ES-I3 (cell line): ENCODE results near the gene DACH1.

ENCODE experiments used
- H3K36me3 ChIP-seq: 2 replicates; pipeline ENCODE4 v1.6.1; 2013; ENCODE audit warnings: mild to moderate bottlenecking, low read length, control low read depth, moderate library complexity; ENCODE audit not compliant: insufficient read depth
- H3K4me1 ChIP-seq: 2 replicates; pipeline ENCODE4 v1.6.1; 2013; ENCODE audit warnings: mild to moderate bottlenecking, control low read depth, low read length; ENCODE audit not compliant: insufficient read depth
- H3K9ac ChIP-seq: 2 replicates; pipeline ENCODE4 v1.6.1; 2013; ENCODE audit warnings: low read depth, mild to moderate bottlenecking, low read length, moderate library complexity
- H3K9me3 ChIP-seq: 2 replicates; pipeline ENCODE4 v1.6.1; 2013; ENCODE audit warnings: mild to moderate bottlenecking, low read length, moderate library complexity; ENCODE audit not compliant: control insufficient read depth, insufficient read depth

Gene DACH1

DNA sequence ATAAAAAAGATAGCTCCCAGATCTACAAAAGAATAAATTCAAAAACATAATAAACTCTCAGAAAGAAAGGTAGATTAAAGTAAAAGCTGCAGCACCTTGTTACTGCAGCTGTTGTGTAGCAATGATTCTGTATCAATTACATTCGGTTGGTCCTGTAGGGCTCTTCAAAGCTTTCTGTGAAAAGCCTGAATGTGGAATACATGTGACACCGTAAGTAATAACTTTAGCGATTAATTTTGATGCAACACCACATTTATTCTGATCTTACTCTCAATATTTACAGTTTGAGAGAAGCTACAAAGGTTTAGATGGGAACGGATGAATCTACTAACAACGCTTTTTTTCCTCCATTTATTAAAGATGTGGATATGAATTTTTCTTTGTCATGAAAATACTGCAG lies 279.2 kb downstream of the DACH1 start:
- Histone ChIP-seq H3K4me1 (no peaks in the 10 kb centered on the region), H3K36me3 (no peaks in the 10 kb centered on the region), H3K9ac (no peak overlapping the region), H3K9me3 (no peaks in the 10 kb centered on the region)

DNA sequence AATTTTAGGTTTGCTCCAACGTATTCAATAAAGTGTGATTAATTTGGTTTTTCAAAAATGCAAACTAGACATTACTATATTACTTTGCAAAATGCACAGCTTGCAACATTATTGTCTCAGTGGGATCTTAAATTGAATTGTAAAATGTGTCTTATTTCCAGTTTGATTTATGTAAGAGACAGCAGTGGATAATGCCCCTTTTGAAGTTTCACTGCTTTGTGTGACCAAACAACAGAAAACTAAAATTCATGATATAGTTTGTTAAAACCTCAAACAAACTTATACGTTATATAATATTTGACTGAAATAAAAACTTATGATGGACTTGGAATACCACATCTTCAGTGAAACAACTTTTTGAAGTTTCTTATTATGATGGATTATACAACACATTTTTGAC lies 279.8 kb downstream of the DACH1 start:
- Histone ChIP-seq H3K4me1 (no peaks in the 10 kb centered on the region), H3K36me3 (no peaks in the 10 kb centered on the region), H3K9ac (no peak overlapping the region), H3K9me3 (no peaks in the 10 kb centered on the region)

- no peaks in the 10 kb centered on the region for H3K36me3 ChIP-seq
- H3K4me1 ChIP-seq: no peaks in the 10 kb centered on the region
- H3K9me3 ChIP-seq: no peaks in the 10 kb centered on the region
- no peak overlapping the region for H3K9ac ChIP-seq
Observed at GRCh38 chr13:71583581-71583980, 283.4 kb downstream of the DACH1 start.

GRCh38 chr13:71580614-71581013 lies 286.4 kb downstream of the DACH1 start:
- Histone ChIP-seq H3K9me3 (no peaks in the 10 kb centered on the region), H3K4me1 (no peaks in the 10 kb centered on the region), H3K36me3 (no peaks in the 10 kb centered on the region), H3K9ac (no peak overlapping the region)

- H3K9ac ChIP-seq: no peak overlapping the region
- H3K4me1 ChIP-seq: no peaks in the 10 kb centered on the region
- H3K9me3 ChIP-seq: no peaks in the 10 kb centered on the region
- no peaks in the 10 kb centered on the region for H3K36me3 ChIP-seq
Observed at GRCh38 chr13:71578048-71578447, 289.0 kb downstream of the DACH1 start.

GRCh38 chr13:71577127-71577526 lies 289.9 kb downstream of the DACH1 start:
- Histone ChIP-seq H3K9me3 (no peaks in the 10 kb centered on the region), H3K36me3 (no peaks in the 10 kb centered on the region), H3K4me1 (no peaks in the 10 kb centered on the region), H3K9ac (no peak overlapping the region)

DNA sequence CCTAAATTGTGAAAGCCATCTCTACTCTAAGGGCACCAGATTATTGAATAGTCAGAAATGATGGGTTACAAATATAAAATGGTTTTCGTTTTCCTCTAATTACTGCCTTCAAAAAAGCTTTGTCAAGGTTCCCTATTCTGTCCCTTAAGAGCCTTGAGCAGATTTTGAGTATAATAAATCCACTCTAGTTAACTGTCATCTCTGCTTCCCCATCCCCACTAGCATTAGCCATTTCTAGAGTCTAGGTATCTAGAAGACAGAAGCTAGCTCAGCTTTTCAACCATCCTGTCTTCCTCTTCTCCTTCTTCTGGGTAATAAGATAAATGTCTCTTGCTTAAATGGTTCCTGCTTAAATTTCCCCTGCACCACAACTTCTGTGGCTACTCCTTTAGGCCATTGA lies 290.4 kb downstream of the DACH1 start:
- no peak overlapping the region for H3K9ac ChIP-seq
- no peaks in the 10 kb centered on the region for H3K4me1 ChIP-seq
- no peaks in the 10 kb centered on the region for H3K36me3 ChIP-seq
- H3K9me3 ChIP-seq: no peaks in the 10 kb centered on the region

DNA sequence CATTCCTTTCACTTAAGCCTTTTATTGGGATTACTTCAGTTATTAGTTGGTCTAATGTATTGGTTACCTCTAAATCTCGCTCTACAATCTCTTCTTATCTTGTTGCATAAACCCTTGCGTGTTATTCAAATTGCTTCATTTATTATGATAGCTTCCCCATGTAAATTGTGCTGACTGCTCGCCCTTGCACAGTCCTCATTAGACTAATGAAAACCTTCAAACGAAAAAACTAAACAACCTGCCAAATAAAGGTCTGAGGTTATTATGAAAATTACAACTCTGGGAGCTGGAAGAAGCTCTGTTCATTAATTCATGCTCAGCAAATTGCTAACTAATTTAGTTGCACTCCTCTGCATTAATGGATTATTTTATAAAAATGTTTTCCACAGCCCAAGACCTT lies 320.1 kb downstream of the DACH1 start:
- H3K9ac ChIP-seq: no peak overlapping the region
- no peaks in the 10 kb centered on the region for H3K36me3 ChIP-seq
- H3K4me1 ChIP-seq: no peaks in the 10 kb centered on the region
- H3K9me3 ChIP-seq: no peaks in the 10 kb centered on the region

GRCh38 chr13:71540098-71540497 lies 326.9 kb downstream of the DACH1 start:
- no peak overlapping the region for H3K9ac ChIP-seq
- no peaks in the 10 kb centered on the region for H3K9me3 ChIP-seq
- H3K36me3 ChIP-seq: no peaks in the 10 kb centered on the region
- H3K4me1 ChIP-seq: no peaks in the 10 kb centered on the region

DNA sequence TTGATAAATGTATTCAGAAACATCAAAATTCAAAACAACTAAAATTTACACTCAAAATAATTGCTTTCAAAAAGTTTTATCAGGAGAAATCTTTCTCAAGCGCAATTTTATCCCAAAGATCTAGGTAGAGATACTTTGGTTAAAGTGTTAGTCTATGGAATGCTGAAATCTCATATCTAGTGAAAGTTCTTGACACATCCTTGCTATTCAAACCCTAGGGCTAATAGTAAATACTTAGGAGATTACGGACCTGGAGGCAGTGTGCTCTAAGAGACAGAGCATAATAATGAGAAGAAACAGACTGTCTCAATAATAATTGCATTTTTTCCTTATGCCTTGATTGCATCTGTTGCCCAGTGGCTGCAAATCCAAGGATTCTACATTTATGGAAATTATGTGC lies 330.8 kb downstream of the DACH1 start:
- Histone ChIP-seq H3K36me3 (no peaks in the 10 kb centered on the region), H3K9ac (no peak overlapping the region), H3K4me1 (no peaks in the 10 kb centered on the region), H3K9me3 (no peaks in the 10 kb centered on the region)

- H3K36me3 ChIP-seq: no peaks in the 10 kb centered on the region
- no peaks in the 10 kb centered on the region for H3K9me3 ChIP-seq
- H3K9ac ChIP-seq: no peak overlapping the region
- no peaks in the 10 kb centered on the region; the same call in 1 of the 2 replicates for H3K4me1 ChIP-seq
Observed at GRCh38 chr13:71524613-71525304, 342.2 kb downstream of the DACH1 start.

DNA sequence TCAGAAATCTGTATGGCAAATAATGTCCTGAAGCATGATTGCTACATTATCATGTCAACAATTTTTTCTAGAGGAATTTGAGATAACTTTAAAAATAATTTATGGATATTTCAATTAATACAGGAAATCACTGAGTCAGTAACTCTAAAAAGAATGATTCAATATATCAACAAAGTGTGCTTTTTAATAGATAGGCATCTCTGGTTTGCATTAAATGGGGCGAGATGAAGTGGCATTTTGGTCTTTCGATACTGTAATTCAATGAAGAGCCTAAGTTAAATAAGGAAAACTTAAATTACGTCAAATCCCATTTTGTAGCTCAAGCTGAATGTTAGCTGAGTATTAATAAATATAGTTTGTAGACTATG lies 342.8 kb downstream of the DACH1 start:
- H3K9ac ChIP-seq: no peak overlapping the region
- H3K36me3 ChIP-seq: no peaks in the 10 kb centered on the region
- no peaks in the 10 kb centered on the region; the same call in 1 of the 2 replicates for H3K4me1 ChIP-seq
- no peaks in the 10 kb centered on the region for H3K9me3 ChIP-seq

- Histone ChIP-seq H3K36me3 (no peaks in the 10 kb centered on the region), H3K9me3 (no peaks in the 10 kb centered on the region), H3K9ac (no peak overlapping the region)
Observed at GRCh38 chr13:71522941-71523526, 344.0 kb downstream of the DACH1 start.

GRCh38 chr13:71517004-71517403 lies 350.0 kb downstream of the DACH1 start:
- Histone ChIP-seq H3K36me3 (no peaks in the 10 kb centered on the region), H3K4me1 (no peaks in the 10 kb centered on the region; the same call in 1 of the 2 replicates), H3K9ac (no peak overlapping the region), H3K9me3 (no peaks in the 10 kb centered on the region)

More at GRCh38 chr13:71522941-71523526, 344.0 kb downstream of the DACH1 start:
- no peaks in the 10 kb centered on the region; the same call in 1 of the 2 replicates for H3K4me1 ChIP-seq

DNA sequence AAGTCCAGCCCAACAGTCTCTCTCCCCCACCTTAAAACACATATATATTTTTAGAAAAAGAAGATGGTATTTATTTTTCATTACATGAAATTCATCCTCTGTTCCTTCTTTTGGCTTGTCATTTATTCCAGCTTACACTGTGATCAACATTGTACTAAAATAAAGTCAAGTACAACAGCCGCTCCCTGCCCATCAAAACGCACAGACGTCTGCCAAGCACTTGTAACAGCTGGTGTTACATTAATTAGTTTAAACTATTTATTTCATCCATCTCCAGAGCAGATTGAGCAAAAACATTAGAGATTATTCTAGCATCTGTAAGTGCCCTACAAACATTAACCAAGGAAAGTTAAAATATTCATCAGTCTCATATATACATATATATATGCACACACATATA lies 350.5 kb downstream of the DACH1 start:
- H3K36me3 ChIP-seq: no peaks in the 10 kb centered on the region
- H3K9me3 ChIP-seq: no peaks in the 10 kb centered on the region
- no peaks in the 10 kb centered on the region; the same call in 1 of the 2 replicates for H3K4me1 ChIP-seq
- no peak overlapping the region for H3K9ac ChIP-seq
